ENCODE data around the gene TENT4A.

Gene TENT4A

DNA sequence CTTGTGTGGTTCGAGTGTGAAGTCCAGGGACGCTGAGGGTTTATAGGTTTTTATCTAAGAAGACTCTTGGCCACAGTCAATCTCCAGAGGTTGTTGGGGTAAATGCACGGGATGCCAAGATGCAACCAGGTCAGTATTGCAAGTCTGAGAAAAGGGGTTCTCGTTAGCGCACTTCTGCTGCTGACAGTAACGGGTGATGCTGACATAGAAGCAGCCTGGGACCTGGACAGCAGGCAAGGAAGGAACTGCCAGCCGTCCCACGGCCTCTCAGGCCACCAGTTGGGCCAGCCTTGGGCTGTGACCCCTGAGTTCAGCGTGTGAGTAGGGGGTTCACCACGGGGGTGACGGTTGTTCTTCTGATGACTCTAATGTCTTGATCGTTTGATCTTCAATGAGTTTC is 39.0 kb downstream of the TENT4A start:
- DNase-seq (ENCODE audit: low read depth in 2 of 2): no peak

DNA sequence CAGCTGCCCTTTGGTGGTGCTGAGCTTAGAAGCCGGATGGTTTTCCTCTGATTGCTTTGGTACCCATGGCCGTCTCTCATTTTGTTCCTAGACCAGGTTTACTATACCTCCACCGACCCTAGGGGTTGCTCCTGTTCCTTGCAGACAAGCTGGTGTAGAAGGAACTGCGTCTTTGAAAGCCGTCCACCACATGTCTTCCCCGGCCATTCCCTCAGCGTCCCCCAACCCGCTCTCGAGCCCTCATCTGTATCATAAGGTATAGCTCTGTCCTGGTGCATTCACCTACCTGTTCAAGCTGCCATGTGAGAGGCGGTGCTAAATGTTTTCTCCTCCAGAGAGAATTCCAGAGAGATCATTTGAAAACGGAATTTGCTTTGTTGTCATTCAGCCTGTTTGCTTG is 39.5 kb downstream of the TENT4A start:
- no peak for DNase-seq (ENCODE audit: low read depth in 2 of 2)

DNA sequence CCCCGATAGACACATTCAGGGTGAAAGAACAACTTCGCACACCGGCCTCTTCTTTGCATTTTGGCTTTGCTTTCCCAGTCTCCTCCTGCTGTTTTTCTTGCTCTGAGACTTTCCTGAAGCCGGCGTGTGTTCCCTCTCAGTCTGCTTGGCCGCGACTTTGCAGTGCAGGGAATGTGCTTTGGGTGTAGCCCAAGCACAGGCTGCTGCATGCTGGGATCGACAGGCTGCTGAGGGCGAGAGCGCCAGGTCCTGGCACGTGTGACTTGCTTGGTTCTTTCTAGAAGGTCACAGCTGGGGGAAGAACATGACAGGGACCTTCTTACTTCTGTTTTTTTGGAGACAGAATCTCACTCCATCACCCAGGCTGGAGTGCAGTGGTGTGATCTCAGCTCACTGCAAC is 40.6 kb downstream of the TENT4A start:
- DNase-seq (ENCODE audit: low read depth in 2 of 2): no peak

DNA sequence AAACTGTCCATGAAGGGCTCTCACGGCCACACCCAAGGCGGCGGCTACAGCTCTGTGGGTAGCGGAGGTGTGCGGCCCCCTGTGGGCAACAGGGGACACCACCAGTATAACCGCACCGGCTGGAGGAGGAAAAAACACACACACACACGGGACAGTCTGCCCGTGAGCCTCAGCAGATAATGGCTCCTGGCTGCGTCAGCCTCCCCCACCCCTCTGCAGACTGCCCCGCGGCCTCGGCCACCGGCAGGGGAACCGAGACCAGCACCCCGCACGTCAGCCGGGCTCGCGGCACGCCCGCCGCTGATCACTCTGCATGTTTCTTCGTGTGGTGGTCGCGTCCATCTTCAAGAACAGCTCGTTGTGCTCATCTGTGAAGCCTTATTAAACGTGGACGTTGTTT is 41.5 kb downstream of the TENT4A start:
- DNase-seq (ENCODE audit: low read depth in 2 of 2): no peak

DNA sequence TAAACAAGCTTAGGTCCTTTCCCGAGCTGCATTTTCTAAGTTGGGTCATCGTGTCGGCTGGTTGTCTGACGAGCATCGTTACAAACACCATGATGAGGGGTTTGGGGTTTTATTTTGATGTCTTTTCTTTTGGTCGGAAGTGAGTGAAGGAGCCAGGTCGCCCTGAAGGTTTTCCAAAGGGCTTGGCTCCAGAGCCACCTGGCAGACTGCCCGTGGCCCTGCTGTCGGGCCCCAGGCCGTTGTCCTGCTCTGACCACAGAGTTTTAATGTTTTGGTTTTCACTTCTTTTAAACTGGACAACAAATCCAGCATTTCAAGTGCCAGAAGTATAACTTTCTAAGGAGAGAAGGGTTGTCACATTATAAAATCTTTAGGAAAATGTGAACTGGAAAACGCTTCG is 42.3 kb downstream of the TENT4A start:
- no peak for DNase-seq (ENCODE audit: low read depth in 2 of 2)

DNA sequence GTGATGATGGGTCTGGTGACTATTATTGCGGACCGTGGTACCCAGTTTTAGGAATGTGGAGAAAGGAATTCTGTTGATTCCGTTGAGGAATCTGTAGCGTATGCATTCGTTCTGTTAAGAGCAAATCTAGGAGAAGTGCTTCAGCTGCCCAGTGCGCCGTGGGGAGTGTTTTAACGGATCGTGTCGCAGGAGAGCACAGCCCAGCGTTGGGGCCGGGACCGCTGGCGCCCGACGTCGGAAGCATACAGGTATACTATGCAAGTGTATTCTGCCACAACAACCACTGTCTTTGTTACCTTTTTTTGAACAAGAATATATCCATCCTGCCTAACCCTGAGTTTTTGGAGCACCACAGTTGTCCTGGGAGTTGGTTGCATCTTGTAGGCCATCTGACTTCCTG is 42.7 kb downstream of the TENT4A start:
- DNase-seq (ENCODE audit: low read depth in 2 of 2): no peak

DNA sequence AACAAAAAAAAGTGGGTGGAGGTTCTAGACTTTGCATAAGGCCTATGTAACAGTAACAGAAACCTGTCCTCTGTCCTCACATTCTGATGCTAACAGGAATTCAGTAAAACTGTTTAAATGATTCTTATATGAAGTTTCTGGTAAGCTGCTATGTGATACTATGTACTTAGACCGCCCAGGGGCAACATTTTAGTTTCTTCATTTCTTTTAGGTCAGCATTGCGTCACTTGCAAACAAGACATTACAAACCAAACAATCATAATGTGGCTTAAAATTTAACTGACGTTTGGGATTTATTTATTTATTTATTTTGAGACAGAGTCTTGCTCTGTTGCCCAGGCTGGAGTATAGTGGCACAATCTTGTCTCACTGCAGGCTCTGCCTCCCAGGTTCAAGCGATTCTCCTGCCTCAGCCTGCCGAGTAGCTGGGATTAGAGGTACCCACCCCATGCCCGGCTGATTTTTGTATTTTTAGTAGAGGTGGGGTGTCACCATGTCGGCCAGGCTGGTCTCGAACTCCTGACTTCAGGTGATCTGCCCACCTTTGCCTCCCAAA is 44.3 kb downstream of the TENT4A start:
- no peak for DNase-seq (ENCODE audit: low read depth in 2 of 2)

DNA sequence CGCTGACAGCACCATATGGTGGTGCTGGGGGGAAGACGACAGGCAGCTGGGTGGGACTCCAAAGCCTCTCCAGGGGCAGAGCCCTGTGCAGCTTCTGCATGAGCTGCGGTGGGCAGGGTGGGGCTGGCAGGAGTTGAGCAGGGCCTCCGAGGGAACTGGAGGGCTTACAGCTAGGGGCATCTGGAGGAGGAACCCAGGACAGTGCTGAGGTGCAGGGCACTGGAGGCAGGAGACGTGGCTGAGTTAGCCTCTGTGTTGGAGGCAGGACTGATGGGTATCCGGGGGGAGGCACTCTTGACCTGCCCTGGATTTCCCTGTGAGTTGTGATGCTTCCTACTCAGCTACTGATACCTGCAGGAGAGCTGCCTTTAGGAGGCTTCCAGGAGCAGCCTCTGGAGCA is 45.0 kb downstream of the TENT4A start:
- no peak for DNase-seq (ENCODE audit: low read depth in 2 of 2)

DNA sequence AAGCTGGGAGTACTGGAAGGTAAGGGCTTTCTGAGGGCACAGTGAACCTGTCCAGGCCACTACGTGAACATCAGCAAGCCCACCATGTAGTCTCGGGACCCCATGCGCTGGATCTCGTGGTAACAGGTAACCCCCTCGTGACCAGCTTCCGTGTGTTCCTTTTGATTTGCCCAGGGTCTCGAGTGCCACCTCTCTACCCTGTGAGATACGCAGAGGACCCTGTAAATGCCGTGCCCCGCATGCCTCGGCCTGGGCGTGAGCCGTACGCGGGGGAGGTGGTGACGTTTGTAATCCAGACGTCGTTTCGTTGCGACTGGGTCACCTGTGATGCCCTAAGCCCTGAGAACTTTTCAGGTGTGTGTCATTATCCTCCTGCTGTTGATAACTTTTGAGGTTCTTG is 45.5 kb downstream of the TENT4A start:
- no peak for DNase-seq (ENCODE audit: low read depth in 2 of 2)

DNA sequence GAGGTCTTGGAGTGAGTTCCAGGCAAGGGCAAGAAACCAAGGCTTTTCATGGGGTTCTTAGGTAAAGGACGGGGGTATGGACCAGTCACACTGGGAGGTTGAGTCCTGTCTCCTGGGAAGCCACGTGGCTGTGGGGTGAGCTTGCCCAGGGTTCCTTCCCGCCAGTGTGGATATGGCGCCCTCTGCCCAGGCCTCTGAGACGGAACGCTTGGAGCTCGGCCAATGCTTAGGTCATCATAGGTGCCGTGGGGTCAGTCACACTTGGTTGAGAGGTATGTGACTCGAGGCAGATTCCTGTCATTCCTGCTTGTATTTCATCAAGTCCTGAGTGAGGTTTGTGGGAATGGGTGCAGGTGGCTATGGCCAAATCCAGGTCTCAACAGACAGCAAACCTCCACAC is 46.2 kb downstream of the TENT4A start:
- DNase-seq (ENCODE audit: low read depth in 2 of 2): no peak

DNA sequence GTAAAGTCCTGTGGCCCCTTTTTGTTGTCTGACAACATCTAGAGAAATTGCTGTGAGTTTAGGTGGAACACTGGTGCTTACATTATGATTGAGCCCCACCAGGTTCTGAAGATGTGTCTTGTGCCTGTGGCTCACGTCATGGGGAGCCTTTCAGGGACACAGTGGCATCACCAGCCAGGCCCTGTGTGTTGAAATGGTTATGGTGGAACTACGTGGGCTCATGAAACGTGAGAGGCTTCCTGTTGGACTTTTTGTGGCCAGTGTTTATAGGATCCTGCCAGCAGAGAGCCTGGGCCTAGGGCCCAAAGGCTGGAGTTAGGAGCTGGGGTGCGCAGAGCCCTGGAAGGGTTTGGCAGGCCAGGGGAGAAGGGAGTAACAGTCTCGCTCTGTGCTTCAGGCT is 46.8 kb downstream of the TENT4A start:
- no peak for DNase-seq (ENCODE audit: low read depth in 2 of 2)

DNA sequence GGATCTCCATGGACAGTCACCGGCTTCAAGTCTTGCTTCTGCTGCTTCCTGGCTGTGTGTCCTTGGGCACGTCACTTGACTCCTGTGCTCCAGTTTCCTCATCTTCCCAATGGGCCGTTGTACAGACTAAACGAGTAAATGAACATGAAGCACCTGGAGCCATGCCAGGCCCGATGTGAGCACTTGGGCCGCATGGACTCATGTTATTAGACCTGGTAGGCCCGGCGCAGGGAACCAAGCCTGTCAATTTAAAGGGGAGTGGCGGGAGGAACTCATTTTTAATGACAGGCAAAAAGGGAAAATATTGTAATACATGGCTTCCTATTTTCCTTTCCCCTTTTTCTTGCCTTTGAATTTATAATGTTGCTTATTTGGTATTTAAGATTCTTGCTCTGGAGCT is 47.5 kb downstream of the TENT4A start:
- no peak for DNase-seq (ENCODE audit: low read depth in 2 of 2)

DNA sequence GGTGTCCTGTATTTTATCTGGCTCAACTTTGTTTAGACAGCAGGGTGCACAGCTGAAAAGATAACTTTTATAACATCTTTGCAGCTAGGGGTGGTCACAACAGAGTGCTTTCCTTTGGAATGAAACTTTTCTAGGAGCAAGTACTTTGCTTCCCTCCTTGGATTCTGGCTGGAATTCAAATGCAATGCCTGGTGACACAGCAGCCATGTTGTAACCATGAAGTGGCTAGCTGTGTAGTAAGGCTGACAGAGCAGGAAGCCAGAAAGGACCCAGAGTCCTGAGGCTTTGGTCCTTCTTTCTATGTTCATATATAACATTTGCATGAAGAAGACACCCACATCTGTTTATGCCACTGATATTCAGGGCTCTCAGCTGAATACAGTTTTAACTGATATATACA is 48.1 kb downstream of the TENT4A start:
- DNase-seq (ENCODE audit: low read depth in 2 of 2): no peak

DNA sequence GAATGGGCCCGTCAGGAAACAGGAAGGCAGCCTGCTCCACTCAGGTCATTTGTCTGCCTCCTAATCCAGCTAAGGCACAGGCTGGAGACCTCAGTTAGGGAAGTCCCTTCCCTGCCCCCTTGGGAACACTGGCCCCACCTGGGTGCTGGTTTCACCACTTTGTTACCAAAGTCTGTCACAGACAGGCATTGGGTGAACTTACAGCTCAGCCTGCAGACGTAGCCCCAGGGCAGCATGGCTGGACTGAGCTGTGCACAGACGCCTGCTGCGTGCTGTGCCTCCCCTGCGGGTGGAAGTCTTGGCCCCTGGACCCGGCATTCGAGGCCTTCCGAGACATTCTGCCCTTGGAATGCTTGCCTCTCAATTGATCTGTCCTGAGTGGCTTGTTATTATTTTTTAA is 48.9 kb downstream of the TENT4A start:
- DNase-seq (ENCODE audit: low read depth in 2 of 2): no peak

DNA sequence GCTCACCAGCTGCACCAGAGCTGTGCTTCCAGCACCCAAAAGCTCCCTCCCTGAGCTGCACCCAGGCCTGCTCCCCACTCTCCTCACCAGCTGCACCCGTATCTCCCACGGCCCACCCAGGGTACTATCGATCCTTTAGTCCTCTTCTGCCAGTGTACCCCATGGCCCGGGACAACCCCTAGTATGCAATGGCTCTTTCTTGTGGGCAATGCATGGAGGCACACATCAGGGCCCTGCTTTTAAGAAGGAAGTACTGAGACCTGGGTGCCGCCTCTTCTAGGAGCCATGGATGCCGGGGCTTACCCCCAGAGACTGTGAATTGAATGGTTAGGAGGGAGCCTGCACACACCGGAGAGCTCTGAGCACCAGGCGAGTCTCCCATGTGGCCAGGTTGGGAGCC is 49.5 kb downstream of the TENT4A start:
- DNase-seq (ENCODE audit: low read depth in 2 of 2): no peak

DNA sequence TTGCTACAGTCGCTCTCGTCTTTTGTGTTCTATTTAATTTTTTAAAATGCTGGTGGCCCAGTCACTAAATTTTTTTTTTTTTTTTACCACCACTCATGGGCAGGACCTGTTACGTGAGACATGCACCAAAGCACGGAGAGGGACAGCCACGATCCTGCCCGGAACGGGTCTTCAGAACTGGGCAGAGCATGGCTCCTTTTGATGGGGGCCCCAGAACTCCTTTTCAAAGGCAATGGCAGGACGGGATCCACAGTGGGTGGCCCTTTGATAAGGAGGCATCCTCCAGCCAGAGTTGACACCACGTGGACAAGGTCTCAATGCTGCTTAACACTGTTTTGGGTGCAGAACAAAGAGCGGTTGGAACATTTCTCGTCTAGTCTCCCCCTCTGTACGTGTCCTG is 50.0 kb downstream of the TENT4A start:
- DNase-seq (ENCODE audit: low read depth in 2 of 2): no peak

DNA sequence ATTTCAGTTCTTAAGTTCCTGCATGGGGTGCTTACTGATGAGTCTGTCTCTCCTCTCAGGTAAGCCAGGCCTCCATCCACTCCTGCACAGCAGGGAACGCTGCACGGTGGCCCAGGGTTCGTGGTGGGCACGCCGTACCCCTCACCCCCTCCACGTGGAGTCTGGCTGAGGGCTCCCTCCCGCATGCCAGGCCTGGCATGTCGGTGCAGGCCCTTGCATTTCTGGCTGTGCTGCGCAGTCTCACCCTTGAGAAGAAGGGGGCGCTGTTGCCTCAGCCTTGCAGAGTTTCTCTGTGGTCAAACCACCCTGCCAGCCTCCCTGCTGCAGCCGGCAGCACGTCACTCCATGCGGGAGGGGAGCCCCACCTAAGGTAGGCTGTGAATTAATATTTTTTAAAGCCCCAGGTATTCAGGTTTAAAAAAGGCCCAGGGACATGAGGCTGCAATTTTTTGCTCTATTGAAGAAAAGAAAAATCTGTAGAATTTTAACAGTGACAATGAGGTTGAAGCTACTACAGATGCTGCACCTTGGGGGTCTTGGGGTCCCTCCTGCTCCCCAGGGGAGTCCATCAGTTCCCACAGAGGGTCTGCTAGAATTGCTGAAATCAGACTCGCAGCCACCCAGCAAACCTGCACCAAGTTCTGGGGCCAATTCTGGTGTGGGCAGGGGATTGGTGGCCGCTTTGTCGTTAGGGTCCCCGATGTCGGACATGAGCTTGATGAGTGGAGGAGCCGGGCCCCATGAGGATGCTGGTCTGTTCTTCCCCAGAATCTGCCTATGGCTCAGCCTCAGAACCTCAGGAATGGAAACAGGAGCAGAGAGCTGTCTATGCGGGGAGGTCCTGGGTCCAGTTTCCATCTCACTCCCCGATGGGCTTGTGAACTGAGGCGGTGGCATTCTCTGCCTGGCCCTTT is 52.6 kb downstream of the TENT4A start:
- DNase-seq (ENCODE audit: low read depth in 2 of 2): peak in 1 of 2 experiments; percentile 37

DNA sequence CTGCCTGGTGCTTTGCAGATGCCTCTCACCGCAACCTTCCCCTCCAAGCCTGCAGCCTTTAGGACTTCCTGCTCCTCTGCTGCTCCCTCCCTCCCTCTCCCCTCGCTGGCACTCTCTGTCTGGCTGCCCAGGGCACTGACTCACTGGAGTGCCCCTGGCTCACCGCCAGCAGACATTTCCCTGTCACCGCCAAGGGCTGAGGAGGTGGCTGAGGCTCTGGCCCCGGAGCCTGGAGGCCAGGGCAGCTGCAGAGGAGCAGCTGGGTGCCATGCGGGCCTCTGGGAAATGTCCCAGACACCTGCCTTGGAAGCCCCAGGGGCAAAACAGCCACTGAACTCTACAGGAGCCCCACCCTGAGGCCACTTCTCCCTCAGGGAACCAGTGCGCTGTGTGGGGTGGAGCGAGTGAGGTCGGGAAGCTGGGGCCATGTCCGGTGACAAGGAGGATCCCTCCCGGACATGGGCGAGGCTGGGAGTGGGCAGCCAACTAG is 53.4 kb downstream of the TENT4A start:
- no peak for DNase-seq (ENCODE audit: low read depth in 2 of 2)

DNA sequence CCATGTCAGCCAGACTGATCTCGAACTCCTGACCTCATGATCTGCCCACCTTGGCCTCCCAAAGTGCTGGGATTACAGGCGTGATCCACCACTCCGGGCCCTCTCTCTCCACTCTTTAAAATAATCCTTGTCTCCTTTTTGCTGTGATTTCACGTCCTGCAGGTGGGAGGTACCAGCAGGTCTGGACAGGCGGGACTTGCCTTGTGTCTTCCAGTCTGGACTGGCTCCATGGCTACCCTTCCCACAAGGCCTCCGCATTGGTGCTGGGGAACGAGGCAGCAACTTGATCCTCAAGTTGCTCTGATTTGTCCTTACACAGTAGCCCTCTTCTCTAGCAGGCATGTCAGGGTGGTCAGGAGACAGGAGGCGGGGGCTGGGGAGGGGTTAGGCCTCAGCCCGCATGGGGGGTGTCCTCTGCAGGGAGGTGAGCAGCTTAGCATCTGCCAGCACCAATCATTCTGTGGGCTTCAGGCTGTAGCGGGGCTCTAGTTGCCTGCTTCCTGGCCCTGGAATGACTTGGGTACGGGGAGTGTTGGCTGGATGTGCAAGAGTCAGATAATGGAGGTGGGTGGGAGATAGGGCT is 54.3 kb downstream of the TENT4A start:
- no peak for DNase-seq (ENCODE audit: low read depth in 2 of 2)

DNA sequence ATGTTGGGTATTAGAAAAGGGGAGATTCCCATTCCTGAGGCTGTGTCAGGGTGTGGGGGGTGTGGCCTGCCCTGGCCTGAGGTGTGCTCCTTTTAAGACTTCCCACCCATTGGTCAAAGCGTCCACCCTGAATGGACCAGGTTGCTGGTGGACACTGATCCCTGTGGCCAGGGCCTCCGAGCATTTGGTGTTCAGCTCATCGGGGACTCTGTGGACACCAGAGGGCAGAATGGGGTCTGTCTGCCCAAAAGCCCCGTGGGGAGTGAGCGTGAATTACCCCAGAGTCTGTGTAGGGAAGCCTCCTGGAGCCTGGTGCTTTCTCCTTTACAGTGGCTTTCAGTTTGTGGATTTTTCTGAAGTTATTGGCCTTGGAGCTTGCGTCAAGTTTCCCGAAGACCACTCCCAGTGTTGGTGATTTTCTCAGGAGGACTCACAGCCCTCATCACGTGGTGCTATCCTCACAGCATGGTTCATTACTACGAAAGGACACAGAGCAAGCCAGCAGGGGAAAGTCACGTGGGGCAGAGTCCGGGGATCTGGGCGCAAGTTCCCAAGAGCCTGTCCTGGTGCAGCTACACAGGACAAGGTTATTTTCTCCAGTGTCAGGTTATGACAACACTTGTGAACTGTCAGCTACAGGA is 55.5 kb downstream of the TENT4A start:
- DNase-seq (ENCODE audit: low read depth in 2 of 2): no peak

DNA sequence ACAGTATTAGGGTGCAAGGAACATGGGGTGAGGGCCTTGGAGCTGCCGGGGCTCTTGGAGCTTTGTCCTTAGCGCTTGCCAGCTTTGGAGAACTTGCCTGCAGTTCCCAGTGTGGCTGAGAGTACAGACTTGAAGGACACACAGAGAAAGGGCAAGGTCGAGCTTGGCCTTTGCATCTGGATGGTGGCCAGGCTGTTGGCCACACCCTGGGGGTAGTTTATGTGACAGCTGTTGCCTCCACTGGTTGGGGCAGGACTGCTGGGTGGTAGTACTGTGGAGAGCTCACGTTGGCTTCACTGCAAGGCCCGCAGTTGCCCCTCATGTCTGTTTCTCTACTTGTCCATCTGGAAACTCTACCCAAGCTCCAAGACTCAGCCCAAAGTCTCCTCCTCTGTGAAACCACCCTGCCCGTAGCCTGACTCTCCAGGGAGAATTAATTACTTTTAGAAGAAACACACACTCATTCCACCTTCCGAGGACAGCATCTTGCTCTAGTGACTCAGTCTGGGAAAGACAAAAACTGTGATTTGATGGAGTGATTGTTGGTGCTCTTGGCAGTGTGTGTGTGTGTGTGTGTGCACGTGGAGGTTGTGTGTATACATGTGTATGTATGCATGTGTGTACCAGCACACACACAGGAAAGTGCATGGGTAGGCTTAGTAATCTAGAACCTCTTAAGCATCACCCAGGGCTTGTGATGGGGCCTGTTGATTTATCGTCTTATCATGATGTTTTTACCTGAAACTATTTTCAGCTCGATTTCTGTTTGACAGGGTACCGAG is 57.8 kb downstream of the TENT4A start:
- DNase-seq (ENCODE audit: low read depth in 2 of 2): no peak

DNA sequence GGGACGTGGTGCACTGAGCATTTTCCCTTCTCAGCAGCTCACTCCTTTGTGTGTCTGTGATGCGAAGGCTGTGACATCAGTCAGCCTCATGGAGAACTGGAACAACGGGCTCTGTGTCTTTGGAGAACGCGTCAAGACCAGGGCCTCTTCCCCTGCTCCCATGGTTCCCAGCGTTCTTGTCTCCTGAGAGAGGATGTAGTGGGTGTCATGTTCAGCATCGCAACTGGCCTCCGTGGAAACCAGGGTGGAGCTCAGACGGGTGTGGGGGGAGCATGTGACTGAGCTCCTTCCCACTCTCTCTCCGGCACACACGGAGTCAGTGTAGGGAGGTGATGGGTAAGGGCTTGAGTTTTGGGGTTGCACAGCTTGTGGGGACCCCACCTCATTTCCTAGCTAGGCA is 59.7 kb downstream of the TENT4A start:
- DNase-seq (ENCODE audit: low read depth in 2 of 2): no peak
